Stimulated activated CD8-positive, alpha-beta memory T cell treated with anti-CD3 and anti-CD28 coated beads, Interleukin-4, amount 100 ng/mL, for 4 hours (primary cell): ENCODE data around the gene WWOX.

Experiments used
- DNase-seq, 2 donors: peaks; one replicate each; pipeline ENCODE4 v3.0.0-alpha.2; 2020; ENCODE audit warnings: low read depth in 2 of 2, low spot score in 1 of 2

Gene WWOX

GRCh38 chr16:78877114-78877655 is 777.7 kb downstream of the WWOX start:
- DNase-seq: no peak

- no peak for DNase-seq
These were observed 779.1 kb downstream of the WWOX start for GRCh38 chr16:78878570-78878969.

GRCh38 chr16:78879011-78879410 is 779.6 kb downstream of the WWOX start:
- no peak for DNase-seq

- no peak for DNase-seq
These were observed 782.7 kb downstream of the WWOX start for GRCh38 chr16:78882150-78882549.

- no peak for DNase-seq
These were observed 783.3 kb downstream of the WWOX start for GRCh38 chr16:78882751-78883150.

- no peak for DNase-seq
These were observed 784.8 kb downstream of the WWOX start for GRCh38 chr16:78884204-78884603.

GRCh38 chr16:78889346-78889745 is 789.9 kb downstream of the WWOX start:
- no peak for DNase-seq

GRCh38 chr16:78890373-78890895 is 791.0 kb downstream of the WWOX start:
- DNase-seq: no peak

- DNase-seq: no peak
These were observed 793.7 kb downstream of the WWOX start for GRCh38 chr16:78892951-78893733.

- DNase-seq: no peak
These were observed 795.4 kb downstream of the WWOX start for GRCh38 chr16:78894886-78895285.

- no peak for DNase-seq
These were observed 796.2 kb downstream of the WWOX start for GRCh38 chr16:78895681-78896080.

- no peak for DNase-seq
These were observed 796.8 kb downstream of the WWOX start for GRCh38 chr16:78896280-78896679.

GRCh38 chr16:78897299-78897698 is 797.8 kb downstream of the WWOX start:
- DNase-seq: no peak

GRCh38 chr16:78900044-78900811 is 800.8 kb downstream of the WWOX start:
- no peak for DNase-seq

GRCh38 chr16:78900966-78901365 is 801.5 kb downstream of the WWOX start:
- no peak for DNase-seq

GRCh38 chr16:78902321-78902720 is 802.9 kb downstream of the WWOX start:
- DNase-seq: no peak

GRCh38 chr16:78903237-78903636 is 803.8 kb downstream of the WWOX start:
- DNase-seq: no peak

GRCh38 chr16:78903843-78904242 is 804.4 kb downstream of the WWOX start:
- DNase-seq: no peak

GRCh38 chr16:78906135-78906534 is 806.7 kb downstream of the WWOX start:
- no peak for DNase-seq

- DNase-seq: no peak
These were observed 809.8 kb downstream of the WWOX start for GRCh38 chr16:78909226-78909625.

- no peak for DNase-seq
These were observed 816.4 kb downstream of the WWOX start for GRCh38 chr16:78915811-78916345.
